ENCODE measurements around the gene ARL9.
A peak's percentile ranks its signal among the peaks of the same experiment; 100 is the strongest.
"Not testable (repeated sequence)": the region's sequence is repeated elsewhere in the genome, so short reads cannot be mapped to it uniquely, and the experiment has no call there.

ARL9 gene, protein sequence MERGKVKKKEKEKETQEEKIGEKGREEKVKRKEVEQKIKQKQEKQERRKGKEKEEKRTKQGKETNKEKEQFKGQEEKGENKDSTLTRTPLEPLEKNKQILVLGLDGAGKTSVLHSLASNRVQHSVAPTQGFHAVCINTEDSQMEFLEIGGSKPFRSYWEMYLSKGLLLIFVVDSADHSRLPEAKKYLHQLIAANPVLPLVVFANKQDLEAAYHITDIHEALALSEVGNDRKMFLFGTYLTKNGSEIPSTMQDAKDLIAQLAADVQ

DNA sequence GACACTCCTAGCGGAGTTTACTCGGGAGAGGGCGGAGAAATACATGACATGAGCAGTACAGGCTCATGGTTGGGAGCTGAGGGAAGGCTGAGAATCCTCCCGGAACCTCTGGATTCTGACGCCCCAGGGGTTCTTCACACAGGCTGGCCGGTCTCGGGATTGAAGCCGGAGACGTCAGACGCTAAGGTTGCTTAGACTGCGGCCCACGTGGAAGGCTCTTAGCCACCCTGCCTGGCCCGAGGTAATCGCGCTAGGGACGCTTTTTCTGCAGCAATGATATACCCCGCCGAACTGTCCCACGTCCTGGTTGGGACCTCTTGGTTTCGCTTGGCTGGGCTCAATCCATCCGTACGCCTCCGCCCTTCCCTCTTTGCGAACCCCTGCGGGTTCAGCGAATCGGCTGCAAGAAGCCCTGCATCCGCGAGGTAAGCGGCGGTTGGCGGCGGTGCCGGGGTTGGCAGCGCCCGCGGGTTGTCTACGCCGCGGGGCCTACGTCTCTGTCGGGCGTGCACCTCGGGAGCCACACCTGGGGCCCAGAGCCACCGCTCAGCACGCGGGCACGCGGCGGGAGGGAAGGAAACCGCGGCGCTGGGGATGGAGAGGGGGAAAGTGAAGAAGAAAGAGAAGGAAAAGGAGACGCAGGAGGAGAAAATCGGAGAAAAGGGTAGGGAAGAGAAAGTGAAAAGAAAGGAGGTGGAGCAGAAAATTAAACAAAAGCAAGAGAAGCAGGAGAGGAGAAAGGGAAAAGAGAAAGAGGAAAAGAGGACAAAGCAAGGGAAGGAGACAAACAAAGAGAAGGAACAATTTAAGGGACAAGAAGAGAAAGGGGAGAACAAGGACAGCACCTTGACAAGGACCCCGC, at the start of gene ARL9:
Gene ARL9 (plus strand): TSS at position 523 of the 862 bp plus-strand sequence. CDS start 72 bp downstream, at position 595.
- DNase-seq: peak; percentile 9

- DNase-seq: no peak
Observed at GRCh38 chr4:56460085-56460484, 45.5 kb upstream of the ARL9 start.

GRCh38 chr4:56462157-56462556, 43.4 kb upstream of the ARL9 start:
- no peak for DNase-seq

DNA sequence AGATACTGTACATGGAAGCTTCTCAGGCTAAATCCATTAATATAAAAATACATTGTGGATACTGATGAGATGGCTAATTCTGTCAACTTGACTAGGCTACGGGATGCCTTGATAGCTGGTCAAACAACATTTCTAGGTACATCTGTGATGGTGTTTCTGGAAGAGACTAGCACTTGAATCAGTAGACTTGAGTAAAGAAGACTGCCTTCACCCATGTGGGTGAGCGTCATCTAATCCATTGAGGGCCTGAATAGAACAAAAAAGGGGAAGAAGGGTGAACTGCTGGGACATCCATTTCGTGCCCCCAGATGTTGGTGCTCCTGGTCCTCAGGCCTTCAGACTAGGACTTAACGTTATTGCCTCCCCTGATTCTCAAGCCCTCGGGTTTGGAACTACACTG, 41.9 kb upstream of the ARL9 start:
- no peak for DNase-seq

GRCh38 chr4:56464581-56464980, 41.0 kb upstream of the ARL9 start:
- DNase-seq: no peak

DNA sequence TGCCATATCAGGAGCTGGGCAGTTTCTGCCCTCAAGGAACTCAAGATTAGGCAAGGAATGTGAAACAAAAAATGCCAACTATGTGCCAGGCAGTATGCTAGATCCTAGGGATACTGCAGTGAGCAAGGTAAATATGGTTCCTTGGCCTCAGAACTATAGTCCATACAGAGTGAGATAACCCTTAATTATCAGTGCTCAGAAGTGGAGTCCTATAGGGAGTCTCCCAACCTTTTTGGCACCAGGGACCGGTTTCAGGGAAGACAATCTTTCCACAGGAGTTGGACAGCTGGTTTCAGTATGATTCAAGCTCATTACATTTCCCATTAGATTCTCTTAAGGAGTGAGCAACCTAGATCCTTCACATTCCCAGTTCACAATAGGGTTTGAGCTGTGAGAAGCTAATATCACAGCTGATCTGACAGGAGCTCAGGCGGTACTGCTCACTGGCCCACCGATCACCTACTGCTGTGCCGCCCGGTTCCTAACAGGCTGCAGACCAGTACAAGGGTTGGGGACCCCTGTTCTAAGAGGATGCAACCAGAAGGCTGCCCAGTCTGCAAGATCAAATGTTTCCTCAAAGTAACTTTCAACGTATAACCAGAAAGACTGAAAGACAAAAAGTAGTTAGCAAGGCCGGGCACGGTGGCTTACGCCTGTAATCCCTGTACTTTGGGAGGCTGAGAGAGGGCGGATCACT, 39.8 kb upstream of the ARL9 start:
- DNase-seq: no peak

GRCh38 chr4:56466296-56466761, 39.3 kb upstream of the ARL9 start:
- DNase-seq: not testable (repeated sequence)

DNA sequence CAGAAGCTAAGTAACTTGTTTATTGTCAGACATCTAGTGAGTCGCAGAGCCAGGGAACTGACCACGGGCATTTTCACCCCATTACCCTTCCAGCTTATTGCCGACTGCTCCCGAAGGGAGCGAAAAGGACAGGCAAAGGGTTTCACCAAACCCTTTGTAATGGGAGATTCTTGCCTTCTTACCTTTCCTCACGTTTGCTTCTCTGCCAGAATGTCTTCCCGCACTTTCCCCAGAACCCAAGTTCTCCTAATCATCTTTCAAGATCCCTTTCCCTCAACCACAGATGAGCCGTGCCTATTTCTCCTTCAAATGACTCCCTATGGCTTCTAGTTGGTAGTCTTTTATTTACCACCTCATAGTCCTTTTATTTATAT, 38.7 kb upstream of the ARL9 start:
- peak; percentile 61 for DNase-seq

GRCh38 chr4:56467284-56468096, 38.1 kb upstream of the ARL9 start, which contains the start of gene SRP72:
Gene SRP72, plus strand, starts transcription at chr4:56467617. Its CDS starts 19 bp downstream, at chr4:56467636.
- peak; percentile 91 for DNase-seq

DNA sequence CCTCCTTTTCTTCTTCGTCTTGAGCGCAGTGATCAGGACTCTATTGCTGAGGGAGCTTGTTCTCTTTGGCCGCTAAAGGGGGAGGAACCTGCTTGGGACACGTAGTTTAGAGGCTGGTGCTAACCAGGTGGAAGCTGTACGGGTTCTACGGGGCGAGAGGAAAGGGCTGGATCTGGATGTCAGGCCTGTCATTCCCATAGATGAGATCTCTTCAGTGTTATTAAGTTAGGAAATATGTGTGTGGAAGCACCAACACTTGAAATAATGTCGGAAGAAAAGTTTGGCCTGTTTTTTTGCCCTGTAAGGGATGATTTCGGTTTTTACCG, 37.5 kb upstream of the ARL9 start:
- peak; percentile 48 for DNase-seq

- DNase-seq: no peak
Observed at GRCh38 chr4:56469489-56470210, 35.9 kb upstream of the ARL9 start.

- no peak for DNase-seq
Observed at GRCh38 chr4:56475917-56476316, 29.7 kb upstream of the ARL9 start.

DNA sequence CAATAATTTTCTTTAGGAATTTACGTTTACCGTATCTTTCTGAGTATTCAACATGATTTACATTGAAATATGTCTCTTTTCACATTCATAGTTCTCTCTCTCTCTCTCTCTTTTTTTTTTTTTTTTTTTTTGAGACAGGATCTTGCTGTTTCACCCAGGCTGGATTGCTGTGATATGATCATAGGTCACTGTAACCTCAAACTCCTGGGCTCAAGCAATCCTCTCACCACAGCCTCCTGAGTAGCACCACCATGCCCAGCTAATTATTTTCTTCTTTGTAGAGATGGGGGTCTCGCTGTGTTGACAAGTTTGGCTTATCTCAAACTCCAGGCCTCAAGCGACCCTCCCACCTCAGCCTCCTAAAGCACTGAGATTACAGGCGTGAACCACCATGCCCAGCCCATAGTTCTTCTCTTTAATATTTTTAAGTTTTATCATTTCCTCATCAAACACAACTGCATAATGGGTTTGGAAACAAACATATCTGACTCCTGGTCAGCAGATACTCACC, 28.3 kb upstream of the ARL9 start:
- no peak for DNase-seq

DNA sequence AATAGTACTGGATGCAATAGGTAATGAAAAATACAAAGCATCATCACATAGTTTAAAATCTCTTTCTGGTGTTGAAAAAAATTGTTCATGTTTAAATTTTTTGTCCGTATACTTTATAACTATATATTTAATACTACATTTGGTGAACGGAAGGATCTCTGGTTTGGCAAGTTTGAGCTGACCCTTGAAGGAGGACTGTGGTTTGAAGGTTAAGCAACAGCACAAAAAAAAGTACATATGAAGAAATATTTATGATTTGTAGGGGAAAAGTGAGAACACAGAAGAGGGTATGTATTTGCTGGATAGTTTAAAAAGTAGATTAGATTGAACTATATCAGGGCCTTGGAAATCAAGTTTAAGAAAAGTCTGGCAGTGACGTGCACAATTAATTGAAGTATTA, 24.9 kb upstream of the ARL9 start:
- DNase-seq: no peak

DNA sequence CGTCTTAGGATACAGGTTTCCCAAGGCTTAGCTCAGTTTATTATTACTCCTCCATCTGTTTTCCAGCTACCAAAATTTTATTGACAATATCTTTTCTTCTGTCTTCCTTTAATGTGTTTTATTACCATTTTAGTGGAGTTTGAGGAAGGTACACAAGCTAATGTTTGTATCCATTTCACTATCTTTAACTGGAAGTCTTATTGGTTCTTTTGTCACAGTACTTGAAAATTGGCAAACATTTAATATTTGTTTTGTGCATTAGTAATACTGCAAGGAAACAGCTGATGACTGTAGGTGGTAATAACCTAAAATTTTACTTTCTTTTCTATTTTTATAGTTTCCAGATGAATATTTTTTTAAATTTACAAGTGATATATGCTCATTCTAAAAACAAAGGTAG, 9.3 kb upstream of the ARL9 start:
- no peak for DNase-seq

- DNase-seq: no peak
Observed at GRCh38 chr4:56511098-56511497, 5.5 kb downstream of the ARL9 start.

- DNase-seq: no peak
Observed at GRCh38 chr4:56512166-56512565, 6.6 kb downstream of the ARL9 start.

- DNase-seq: no peak
Observed at GRCh38 chr4:56513517-56513916, 7.9 kb downstream of the ARL9 start.

GRCh38 chr4:56530269-56531148, 24.9 kb downstream of the ARL9 start:
- peak; percentile 57 for DNase-seq

DNA sequence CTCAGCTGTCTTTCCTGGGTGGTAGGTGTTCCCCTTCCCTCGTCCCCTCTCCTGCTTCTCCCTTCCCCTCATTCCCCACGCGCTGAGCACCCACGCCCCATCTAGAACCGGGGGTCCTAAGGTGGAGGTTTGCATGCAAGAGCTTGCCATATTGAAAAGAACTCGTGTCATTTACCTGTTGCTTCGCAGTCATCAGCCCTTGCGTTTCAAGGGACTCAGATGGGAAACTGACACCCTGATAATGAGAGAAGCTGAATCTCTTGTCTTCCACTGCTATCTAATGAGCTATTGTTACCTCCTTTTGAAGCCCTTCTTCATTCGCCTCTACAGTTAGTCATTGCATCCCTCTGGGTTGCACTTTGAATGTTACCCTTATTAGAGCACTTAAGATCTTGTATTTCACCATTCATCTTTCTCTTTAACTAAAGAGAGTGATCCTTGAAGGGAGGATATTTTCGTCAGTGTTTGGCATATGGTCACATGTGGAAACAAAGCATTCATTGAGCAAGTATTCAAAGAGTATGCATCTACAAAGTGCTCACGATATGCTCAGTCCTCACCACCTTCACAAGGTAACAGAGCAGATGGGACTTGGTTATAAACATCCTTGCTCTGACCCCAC, 25.7 kb downstream of the ARL9 start:
- no peak for DNase-seq
